WTC11 (cell line): ENCODE results near the gene CTNNA3. TPM values are rescaled to one million over a fixed set of nuclear protein-coding genes. Genes with fewer than 3 reads are reported as not detected.

ENCODE experiments used
- ATAC-seq: fragments of 200-7000 bp; cut with Tn5 transposase; 2 replicates; pipeline ENCODE4 v1.10.0; 2021; ENCODE audit warnings: mild to moderate bottlenecking, moderate library complexity
- CTCF ChIA-PET: fragments of 300-600 bp; sonication (Branson Sonifier 250); formaldehyde crosslinking; loops from one replicate; lab custom pipeline; 2021; ENCODE audit warnings: antibody characterized with exemption; lab: Charles Lee
- POLR2A ChIA-PET: fragments of 350-600 bp; sonication (Branson Sonifier 250); formaldehyde crosslinking; loops from one replicate; lab custom pipeline; 2021; ENCODE audit warnings: antibody characterized with exemption; lab: Charles Lee
- DNase-seq: peaks from one replicate; pipeline ENCODE4 v3.0.0; 2021; ENCODE audit warnings: low spot score
- H3K27ac Mint-ChIP-seq: 2 replicates; pipeline ENCODE4 v1.8.0; 2021; ENCODE audit warnings: mixed read lengths
- H3K27me3 Mint-ChIP-seq: 2 replicates; pipeline ENCODE4 v1.8.0; 2021; ENCODE audit warnings: low read depth, mild to moderate bottlenecking, moderate library complexity, mixed read lengths
- H3K36me3 Mint-ChIP-seq: 2 replicates; pipeline ENCODE4 v1.8.0; 2021; ENCODE audit warnings: mixed read lengths
- H3K4me1 Mint-ChIP-seq: 2 replicates; pipeline ENCODE4 v1.8.0; 2022; ENCODE audit warnings: mixed read lengths
- H3K4me3 Mint-ChIP-seq: 2 replicates; pipeline ENCODE4 v1.8.0; 2021; ENCODE audit warnings: mild to moderate bottlenecking, moderate library complexity, mixed read lengths
- H3K9me3 Mint-ChIP-seq: 2 replicates; pipeline ENCODE4 v1.8.0; 2021; ENCODE audit warnings: mixed read lengths
- ELF4 ChIP-seq: sonication (generic); formaldehyde crosslinking; IDR thresholded peaks from 2 replicates; pipeline ENCODE4 v1.8.1; 2022; ENCODE audit warnings: low read depth, mild to moderate bottlenecking, moderate library complexity, missing genetic modification reagents
- FOXJ3 ChIP-seq: sonication (generic); formaldehyde crosslinking; IDR thresholded peaks from 2 replicates; pipeline ENCODE4 v1.9.0; 2021; ENCODE audit warnings: missing genetic modification reagents, mild to moderate bottlenecking, borderline replicate concordance
- GTF2I ChIP-seq: fragments of 250-450 bp; sonication (Bioruptor Pico); conservative IDR thresholded peaks from 2 replicates; pipeline ENCODE4 v1.4.0; 2021; ENCODE audit warnings: mild to moderate bottlenecking
- JUN ChIP-seq: sonication (generic); formaldehyde crosslinking; IDR thresholded peaks from 2 replicates; pipeline ENCODE4 v1.8.0; 2023; ENCODE audit warnings: mild to moderate bottlenecking, missing genetic modification reagents
- NR2C2 ChIP-seq: sonication (generic); formaldehyde crosslinking; IDR thresholded peaks from 2 replicates; pipeline ENCODE4 v1.8.0; 2022; ENCODE audit warnings: mild to moderate bottlenecking, missing genetic modification reagents
- SMAD3 ChIP-seq: sonication (generic); formaldehyde crosslinking; IDR thresholded peaks from 2 replicates; pipeline ENCODE4 v1.8.0; 2022; ENCODE audit warnings: missing genetic modification reagents, mild to moderate bottlenecking, borderline replicate concordance
- SMAD4 ChIP-seq: sonication (generic); formaldehyde crosslinking; IDR thresholded peaks from 2 replicates; pipeline ENCODE4 v1.8.0; 2022; ENCODE audit warnings: mild to moderate bottlenecking, missing genetic modification reagents
- TCF7 ChIP-seq: sonication (generic); formaldehyde crosslinking; IDR thresholded peaks from 2 replicates; pipeline ENCODE4 v1.8.0; 2022; ENCODE audit warnings: mild to moderate bottlenecking, low read depth, missing genetic modification reagents, moderate library complexity
- ZBTB21 ChIP-seq: sonication (generic); formaldehyde crosslinking; IDR thresholded peaks from 2 replicates; pipeline ENCODE4 v1.8.1; 2023; ENCODE audit warnings: mild to moderate bottlenecking, missing genetic modification reagents, borderline replicate concordance
- total RNA-seq: library from RNA; stranded (reverse); gene quantifications from 3 replicates; pipeline ENCODE4 v1.2.3, GENCODE V29; 2021
- TF ChIP-seq, protein P1 (sequence below): sonication (generic); formaldehyde crosslinking; IDR thresholded peaks from 2 replicates; pipeline ENCODE4 v1.8.0; 2022; ENCODE audit warnings: missing genetic modification reagents
- TF ChIP-seq, protein P2 (sequence below): sonication (generic); formaldehyde crosslinking; IDR thresholded peaks from 2 replicates; pipeline ENCODE4 v1.8.0; 2022; ENCODE audit warnings: mild to moderate bottlenecking, missing genetic modification reagents
- TF ChIP-seq, protein P3 (sequence below): sonication (generic); formaldehyde crosslinking; conservative IDR thresholded peaks from 2 replicates; pipeline ENCODE4 v1.8.1; 2023; ENCODE audit warnings: mild to moderate bottlenecking, low read depth, missing genetic modification reagents, moderate library complexity
- TF ChIP-seq, protein P4 (sequence below): sonication (generic); formaldehyde crosslinking; IDR thresholded peaks from 2 replicates; pipeline ENCODE4 v1.8.0; 2022; ENCODE audit warnings: mild to moderate bottlenecking, missing genetic modification reagents
- TF ChIP-seq, protein P5 (sequence below): fragments of 250-450 bp; sonication (Bioruptor Pico); conservative IDR thresholded peaks from 2 replicates; pipeline ENCODE4 v1.9.0; 2021; ENCODE audit warnings: mild to moderate bottlenecking
- TF ChIP-seq, protein P6 (sequence below): sonication (generic); formaldehyde crosslinking; IDR thresholded peaks from 2 replicates; pipeline ENCODE4 v1.8.1; 2023; ENCODE audit warnings: mild to moderate bottlenecking, missing genetic modification reagents, moderate library complexity
- TF ChIP-seq, protein P7 (sequence below): sonication (generic); formaldehyde crosslinking; IDR thresholded peaks from 2 replicates; pipeline ENCODE4 v1.8.1; 2022; ENCODE audit warnings: mild to moderate bottlenecking, missing genetic modification reagents, moderate library complexity, borderline replicate concordance
- TF ChIP-seq, protein P8 (sequence below): sonication (generic); formaldehyde crosslinking; IDR thresholded peaks from 2 replicates; pipeline ENCODE4 v1.8.1; 2022; ENCODE audit warnings: mild to moderate bottlenecking, moderate library complexity, missing genetic modification reagents

The CTNNA3 gene
- total RNA-seq, 1 experiment from 2014 or later = 6.1 TPM

DNA sequence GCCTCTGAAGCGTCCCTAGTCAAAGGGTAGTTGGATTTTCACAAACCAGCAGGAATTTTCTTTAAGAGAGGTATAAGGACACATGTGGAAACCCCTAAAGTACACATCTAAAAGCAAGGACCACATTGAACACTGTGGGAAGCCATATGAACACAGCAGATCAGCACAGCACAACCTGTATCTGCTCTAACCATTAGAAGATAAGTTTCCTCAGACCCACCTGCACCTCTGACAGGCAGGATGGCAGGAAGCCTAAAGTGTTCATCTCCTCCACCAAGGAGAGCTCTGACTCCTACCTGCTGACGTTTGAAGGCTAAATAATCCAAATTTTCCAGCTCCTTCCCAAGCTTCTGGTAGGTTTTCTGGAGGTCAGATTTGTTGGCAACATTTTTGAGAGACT lies 174.4 kb downstream of the CTNNA3 start:
- Mint-ChIP-seq H3K4me3 (no peak overlapping the region), H3K4me1 (no peaks in the 10 kb centered on the region), H3K27ac (no peak overlapping the region), H3K36me3 (no peaks in the 10 kb centered on the region), H3K27me3 (no peaks in the 10 kb centered on the region), H3K9me3 (no peaks in the 10 kb centered on the region)
- ChIA-PET POLR2A (no interaction called here), CTCF (interaction anchor here (0.6 to 1.5 kb wide), 22 partner anchors 9 to 799 kb away, joined by 3 to 12 read pairs (median 3); no protein-coding TSS in a partner anchor)
- TF ChIP-seq SMAD3 (CRISPR knock-in tag) (no peak), GTF2I (CRISPR knock-in tag) (no peak), NR2C2 (no peak), ELF4 (no peak), FOXJ3 (CRISPR knock-in tag) (no peak), SMAD4 (CRISPR knock-in tag) (no peak), TCF7 (no peak), ZBTB21 (CRISPR knock-in tag) (no peak), JUN (no peak)
- TF ChIP-seq, protein P1, sequence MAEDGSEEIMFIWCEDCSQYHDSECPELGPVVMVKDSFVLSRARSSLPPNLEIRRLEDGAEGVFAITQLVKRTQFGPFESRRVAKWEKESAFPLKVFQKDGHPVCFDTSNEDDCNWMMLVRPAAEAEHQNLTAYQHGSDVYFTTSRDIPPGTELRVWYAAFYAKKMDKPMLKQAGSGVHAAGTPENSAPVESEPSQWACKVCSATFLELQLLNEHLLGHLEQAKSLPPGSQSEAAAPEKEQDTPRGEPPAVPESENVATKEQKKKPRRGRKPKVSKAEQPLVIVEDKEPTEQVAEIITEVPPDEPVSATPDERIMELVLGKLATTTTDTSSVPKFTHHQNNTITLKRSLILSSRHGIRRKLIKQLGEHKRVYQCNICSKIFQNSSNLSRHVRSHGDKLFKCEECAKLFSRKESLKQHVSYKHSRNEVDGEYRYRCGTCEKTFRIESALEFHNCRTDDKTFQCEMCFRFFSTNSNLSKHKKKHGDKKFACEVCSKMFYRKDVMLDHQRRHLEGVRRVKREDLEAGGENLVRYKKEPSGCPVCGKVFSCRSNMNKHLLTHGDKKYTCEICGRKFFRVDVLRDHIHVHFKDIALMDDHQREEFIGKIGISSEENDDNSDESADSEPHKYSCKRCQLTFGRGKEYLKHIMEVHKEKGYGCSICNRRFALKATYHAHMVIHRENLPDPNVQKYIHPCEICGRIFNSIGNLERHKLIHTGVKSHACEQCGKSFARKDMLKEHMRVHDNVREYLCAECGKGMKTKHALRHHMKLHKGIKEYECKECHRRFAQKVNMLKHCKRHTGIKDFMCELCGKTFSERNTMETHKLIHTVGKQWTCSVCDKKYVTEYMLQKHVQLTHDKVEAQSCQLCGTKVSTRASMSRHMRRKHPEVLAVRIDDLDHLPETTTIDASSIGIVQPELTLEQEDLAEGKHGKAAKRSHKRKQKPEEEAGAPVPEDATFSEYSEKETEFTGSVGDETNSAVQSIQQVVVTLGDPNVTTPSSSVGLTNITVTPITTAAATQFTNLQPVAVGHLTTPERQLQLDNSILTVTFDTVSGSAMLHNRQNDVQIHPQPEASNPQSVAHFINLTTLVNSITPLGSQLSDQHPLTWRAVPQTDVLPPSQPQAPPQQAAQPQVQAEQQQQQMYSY (CRISPR knock-in tag) = no peak
- TF ChIP-seq, protein P2, sequence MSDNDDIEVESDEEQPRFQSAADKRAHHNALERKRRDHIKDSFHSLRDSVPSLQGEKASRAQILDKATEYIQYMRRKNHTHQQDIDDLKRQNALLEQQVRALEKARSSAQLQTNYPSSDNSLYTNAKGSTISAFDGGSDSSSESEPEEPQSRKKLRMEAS (CRISPR knock-in tag) = no peak
- TF ChIP-seq, protein P3, sequence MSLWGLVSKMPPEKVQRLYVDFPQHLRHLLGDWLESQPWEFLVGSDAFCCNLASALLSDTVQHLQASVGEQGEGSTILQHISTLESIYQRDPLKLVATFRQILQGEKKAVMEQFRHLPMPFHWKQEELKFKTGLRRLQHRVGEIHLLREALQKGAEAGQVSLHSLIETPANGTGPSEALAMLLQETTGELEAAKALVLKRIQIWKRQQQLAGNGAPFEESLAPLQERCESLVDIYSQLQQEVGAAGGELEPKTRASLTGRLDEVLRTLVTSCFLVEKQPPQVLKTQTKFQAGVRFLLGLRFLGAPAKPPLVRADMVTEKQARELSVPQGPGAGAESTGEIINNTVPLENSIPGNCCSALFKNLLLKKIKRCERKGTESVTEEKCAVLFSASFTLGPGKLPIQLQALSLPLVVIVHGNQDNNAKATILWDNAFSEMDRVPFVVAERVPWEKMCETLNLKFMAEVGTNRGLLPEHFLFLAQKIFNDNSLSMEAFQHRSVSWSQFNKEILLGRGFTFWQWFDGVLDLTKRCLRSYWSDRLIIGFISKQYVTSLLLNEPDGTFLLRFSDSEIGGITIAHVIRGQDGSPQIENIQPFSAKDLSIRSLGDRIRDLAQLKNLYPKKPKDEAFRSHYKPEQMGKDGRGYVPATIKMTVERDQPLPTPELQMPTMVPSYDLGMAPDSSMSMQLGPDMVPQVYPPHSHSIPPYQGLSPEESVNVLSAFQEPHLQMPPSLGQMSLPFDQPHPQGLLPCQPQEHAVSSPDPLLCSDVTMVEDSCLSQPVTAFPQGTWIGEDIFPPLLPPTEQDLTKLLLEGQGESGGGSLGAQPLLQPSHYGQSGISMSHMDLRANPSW (CRISPR knock-in tag) = no peak
- TF ChIP-seq, protein P4, sequence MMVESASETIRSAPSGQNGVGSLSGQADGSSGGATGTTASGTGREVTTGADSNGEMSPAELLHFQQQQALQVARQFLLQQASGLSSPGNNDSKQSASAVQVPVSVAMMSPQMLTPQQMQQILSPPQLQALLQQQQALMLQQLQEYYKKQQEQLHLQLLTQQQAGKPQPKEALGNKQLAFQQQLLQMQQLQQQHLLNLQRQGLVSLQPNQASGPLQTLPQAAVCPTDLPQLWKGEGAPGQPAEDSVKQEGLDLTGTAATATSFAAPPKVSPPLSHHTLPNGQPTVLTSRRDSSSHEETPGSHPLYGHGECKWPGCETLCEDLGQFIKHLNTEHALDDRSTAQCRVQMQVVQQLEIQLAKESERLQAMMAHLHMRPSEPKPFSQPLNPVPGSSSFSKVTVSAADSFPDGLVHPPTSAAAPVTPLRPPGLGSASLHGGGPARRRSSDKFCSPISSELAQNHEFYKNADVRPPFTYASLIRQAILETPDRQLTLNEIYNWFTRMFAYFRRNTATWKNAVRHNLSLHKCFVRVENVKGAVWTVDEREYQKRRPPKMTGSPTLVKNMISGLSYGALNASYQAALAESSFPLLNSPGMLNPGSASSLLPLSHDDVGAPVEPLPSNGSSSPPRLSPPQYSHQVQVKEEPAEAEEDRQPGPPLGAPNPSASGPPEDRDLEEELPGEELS = no peak
- TF ChIP-seq, protein P5, sequence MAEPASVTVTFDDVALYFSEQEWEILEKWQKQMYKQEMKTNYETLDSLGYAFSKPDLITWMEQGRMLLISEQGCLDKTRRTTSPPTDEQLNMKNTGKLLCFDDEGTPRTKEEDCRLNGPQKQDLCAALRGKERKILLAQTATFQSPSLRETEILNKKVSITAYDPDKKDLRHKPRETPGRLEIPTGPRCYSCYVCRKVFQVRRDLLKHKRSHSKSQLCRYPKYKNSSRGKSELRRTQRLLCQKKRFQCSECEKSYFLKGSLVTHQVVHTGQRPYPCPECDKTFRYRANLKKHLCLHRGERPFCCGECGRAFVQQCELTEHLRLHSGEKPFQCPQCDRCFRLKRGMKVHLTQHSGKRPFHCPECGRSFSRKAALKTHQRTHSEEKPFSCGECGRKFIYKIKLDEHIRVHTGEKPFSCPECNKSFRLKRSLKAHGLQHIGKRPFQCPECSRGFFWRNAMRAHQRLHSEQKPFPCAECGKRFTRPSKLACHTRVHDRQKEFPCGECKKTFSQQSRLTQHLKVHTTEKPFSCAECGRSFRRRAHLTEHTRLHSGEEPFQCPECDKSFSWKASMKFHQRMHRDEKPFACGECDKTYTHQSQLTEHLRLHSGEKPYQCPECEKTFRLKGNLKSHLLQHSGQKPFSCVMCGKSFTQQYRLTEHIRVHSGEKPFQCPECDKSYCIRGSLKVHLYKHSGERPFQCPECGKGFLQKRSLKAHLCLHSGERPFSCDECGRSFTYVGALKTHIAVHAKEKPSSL (CRISPR knock-in tag) = no peak
- TF ChIP-seq, protein P6, sequence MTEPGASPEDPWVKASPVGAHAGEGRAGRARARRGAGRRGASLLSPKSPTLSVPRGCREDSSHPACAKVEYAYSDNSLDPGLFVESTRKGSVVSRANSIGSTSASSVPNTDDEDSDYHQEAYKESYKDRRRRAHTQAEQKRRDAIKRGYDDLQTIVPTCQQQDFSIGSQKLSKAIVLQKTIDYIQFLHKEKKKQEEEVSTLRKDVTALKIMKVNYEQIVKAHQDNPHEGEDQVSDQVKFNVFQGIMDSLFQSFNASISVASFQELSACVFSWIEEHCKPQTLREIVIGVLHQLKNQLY (CRISPR knock-in tag) = no peak
- TF ChIP-seq, protein P7, sequence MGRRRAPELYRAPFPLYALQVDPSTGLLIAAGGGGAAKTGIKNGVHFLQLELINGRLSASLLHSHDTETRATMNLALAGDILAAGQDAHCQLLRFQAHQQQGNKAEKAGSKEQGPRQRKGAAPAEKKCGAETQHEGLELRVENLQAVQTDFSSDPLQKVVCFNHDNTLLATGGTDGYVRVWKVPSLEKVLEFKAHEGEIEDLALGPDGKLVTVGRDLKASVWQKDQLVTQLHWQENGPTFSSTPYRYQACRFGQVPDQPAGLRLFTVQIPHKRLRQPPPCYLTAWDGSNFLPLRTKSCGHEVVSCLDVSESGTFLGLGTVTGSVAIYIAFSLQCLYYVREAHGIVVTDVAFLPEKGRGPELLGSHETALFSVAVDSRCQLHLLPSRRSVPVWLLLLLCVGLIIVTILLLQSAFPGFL (CRISPR knock-in tag) = no peak
- TF ChIP-seq, protein P8, sequence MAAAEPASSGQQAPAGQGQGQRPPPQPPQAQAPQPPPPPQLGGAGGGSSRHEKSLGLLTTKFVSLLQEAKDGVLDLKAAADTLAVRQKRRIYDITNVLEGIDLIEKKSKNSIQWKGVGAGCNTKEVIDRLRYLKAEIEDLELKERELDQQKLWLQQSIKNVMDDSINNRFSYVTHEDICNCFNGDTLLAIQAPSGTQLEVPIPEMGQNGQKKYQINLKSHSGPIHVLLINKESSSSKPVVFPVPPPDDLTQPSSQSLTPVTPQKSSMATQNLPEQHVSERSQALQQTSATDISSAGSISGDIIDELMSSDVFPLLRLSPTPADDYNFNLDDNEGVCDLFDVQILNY (CRISPR knock-in tag) = no peak
- DNase-seq (no peak), ATAC-seq (no peak)
